ENCODE results near the gene ERCC3.
A peak's percentile ranks its signal among the peaks of the same experiment; 100 is the strongest.

The ERCC3 gene

GRCh38 chr2:127324635-127325034 is 30.7 kb upstream of the ERCC3 start:
- H3K4me3 ChIP-seq (ENCODE audit: control insufficient read depth, low read depth, low read length) = no peak overlapping the region
- DNase-seq (ENCODE audit: low read depth) = peak; percentile 27
- peak; percentile 63 for TF ChIP-seq CTCF (IDR thresholded peaks at IDR 0.05; ENCODE audit: control insufficient read depth, insufficient read depth, low read depth, low read length, missing control alignments)

GRCh38 chr2:127321303-127321702 is 27.4 kb upstream of the ERCC3 start:
- no peak for TF ChIP-seq CTCF (IDR thresholded peaks at IDR 0.05; ENCODE audit: control insufficient read depth, insufficient read depth, low read depth, low read length, missing control alignments)
- H3K4me3 ChIP-seq (ENCODE audit: control insufficient read depth, low read depth, low read length) = no peak overlapping the region
- no peak for DNase-seq (ENCODE audit: low read depth)

- DNase-seq (ENCODE audit: low read depth) = no peak
- H3K4me3 ChIP-seq (ENCODE audit: control insufficient read depth, low read depth, low read length) = no peak overlapping the region
- TF ChIP-seq CTCF (IDR thresholded peaks at IDR 0.05; ENCODE audit: control insufficient read depth, insufficient read depth, low read depth, low read length, missing control alignments) = no peak
Measured at GRCh38 chr2:127320586-127321275, 26.8 kb upstream of the ERCC3 start.

- no peak for TF ChIP-seq CTCF (IDR thresholded peaks at IDR 0.05; ENCODE audit: control insufficient read depth, insufficient read depth, low read depth, low read length, missing control alignments)
Measured at GRCh38 chr2:127320067-127320466, 26.1 kb upstream of the ERCC3 start.

GRCh38 chr2:127314193-127314988 is 20.4 kb upstream of the ERCC3 start:
- no peak overlapping the region for H3K4me3 ChIP-seq (ENCODE audit: control insufficient read depth, low read depth, low read length)
- no peak for DNase-seq (ENCODE audit: low read depth)
- no peak for TF ChIP-seq CTCF (IDR thresholded peaks at IDR 0.05; ENCODE audit: control insufficient read depth, insufficient read depth, low read depth, low read length, missing control alignments)

More at GRCh38 chr2:127320067-127320466, 26.1 kb upstream of the ERCC3 start:
- DNase-seq (ENCODE audit: low read depth) = no peak
- no peak overlapping the region for H3K4me3 ChIP-seq (ENCODE audit: control insufficient read depth, low read depth, low read length)

- no peak overlapping the region for H3K4me3 ChIP-seq (ENCODE audit: control insufficient read depth, low read depth, low read length)
- no peak for TF ChIP-seq CTCF (IDR thresholded peaks at IDR 0.05; ENCODE audit: control insufficient read depth, insufficient read depth, low read depth, low read length, missing control alignments)
- DNase-seq (ENCODE audit: low read depth) = no peak
Measured at GRCh38 chr2:127313406-127313805, 19.5 kb upstream of the ERCC3 start.

Data from AG09309 (cell line).